Endodermal cell (in vitro differentiated cells): ENCODE results near the gene KHK. TPM values are rescaled to one million over a fixed set of nuclear protein-coding genes. Genes with fewer than 3 reads are reported as not detected.

ENCODE experiments used
- DNase-seq: peaks from one replicate; pipeline ENCODE4 v3.0.0-alpha.2; 2017
- H3K27ac ChIP-seq: 2 replicates; pipeline ENCODE4 v1.5.1; 2013; ENCODE audit warnings: mild to moderate bottlenecking, low read depth, low read length, moderate library complexity
- H3K27me3 ChIP-seq: 2 replicates; pipeline ENCODE4 v1.6.1; 2013; ENCODE audit warnings: mild to moderate bottlenecking, low read length, moderate library complexity; ENCODE audit not compliant: insufficient read depth, control insufficient read depth, poor library complexity, severe bottlenecking
- H3K36me3 ChIP-seq: 2 replicates; pipeline ENCODE4 v1.7.0; 2013; ENCODE audit warnings: mild to moderate bottlenecking, low read length, moderate library complexity; ENCODE audit not compliant: control insufficient read depth, insufficient read depth
- H3K4me1 ChIP-seq: one replicate; pipeline ENCODE4 v1.7.0; 2013; ENCODE audit warnings: low read length; ENCODE audit not compliant: control insufficient read depth, insufficient read depth
- H3K4me3 ChIP-seq: 2 replicates; pipeline ENCODE4 v1.5.1; 2013; ENCODE audit warnings: mild to moderate bottlenecking, low read length, moderate library complexity
- H3K9ac ChIP-seq: 2 replicates; pipeline ENCODE4 v1.6.1; 2013; ENCODE audit warnings: mild to moderate bottlenecking, low read length, moderate library complexity; ENCODE audit not compliant: poor library complexity, severe bottlenecking; ENCODE audit errors: extremely low read depth
- H3K9me3 ChIP-seq: 2 replicates; pipeline ENCODE4 v1.6.1; 2013; ENCODE audit warnings: mild to moderate bottlenecking, low read length, moderate library complexity; ENCODE audit not compliant: control insufficient read depth
- H3K27ac Mint-ChIP-seq: 2 replicates; pipeline ENCODE4 v1.8.0; 2020; ENCODE audit warnings: mixed read lengths
- H3K27me3 Mint-ChIP-seq: 2 replicates; pipeline ENCODE4 v1.8.0; 2021; ENCODE audit warnings: mild to moderate bottlenecking, mixed read lengths; ENCODE audit not compliant: insufficient read depth
- H3K36me3 Mint-ChIP-seq: 2 replicates; pipeline ENCODE4 v1.8.0; 2020; ENCODE audit warnings: low read depth, mixed read lengths
- H3K4me1 Mint-ChIP-seq: 2 replicates; pipeline ENCODE4 v1.8.0; 2020; ENCODE audit warnings: mixed read lengths
- H3K4me3 Mint-ChIP-seq: 2 replicates; pipeline ENCODE4 v1.8.0; 2020; ENCODE audit warnings: mild to moderate bottlenecking, moderate library complexity, mixed read lengths
- H3K9me3 Mint-ChIP-seq: 2 replicates; pipeline ENCODE4 v1.8.0; 2020; ENCODE audit warnings: mild to moderate bottlenecking, mixed read lengths
- CTCF ChIP-seq: fragments of 200-600 bp; sonication (generic); conservative IDR thresholded peaks from 2 replicates; pipeline ENCODE4 v1.5.0; 2021; ENCODE audit warnings: antibody characterized with exemption, mild to moderate bottlenecking
- WGBS, 2 experiments: methylation state at CpG; one replicate each; pipeline versions ENCODE4 v1.1.5 to v1.1.7; 2013; ENCODE audit warnings: missing lambda C conversion rate in 2 of 2, mixed read lengths in 1 of 2; ENCODE audit not compliant: insufficient coverage in 1 of 2, insufficient read length in 1 of 2; 5-methylcytosine and 5-hydroxymethylcytosine counted together
- total RNA-seq, 2 donors: library from RNA; stranded (reverse); fragmentation: NEBNext Ultra II Directional in 1 of 2; extraction: Animal tissue kit (Norgen Biotek cat#: 25700) in 1 of 2; gene quantifications; 2 replicates in 1 of 2; 3 replicates in 1 of 2; pipeline ENCODE4 v1.2.1, GENCODE V29; 2021

Gene KHK
- total RNA-seq, 2 donors from 2014 or later: 3.3 to 3.9 TPM

- Histone ChIP-seq H3K9me3 (no peaks in the 10 kb centered on the region), H3K36me3 (no peaks in the 10 kb centered on the region), H3K4me1 (no peaks in the 10 kb centered on the region), H3K9ac (no peak overlapping the region), H3K4me3 (no peak overlapping the region), H3K27ac (no peak overlapping the region), H3K27me3 (peaks cover 6% of the 10 kb centered on the region)
- WGBS, 2 experiments: 94 to 97% methylated on average over 36 to 38 of the region's 38 CpGs
- no peak overlapping the region for H3K27ac Mint-ChIP-seq
- H3K27me3 Mint-ChIP-seq: peaks cover 13% of the 10 kb centered on the region
- H3K4me1 Mint-ChIP-seq: peaks cover 14% of the 10 kb centered on the region
- no peaks in the 10 kb centered on the region for H3K9me3 Mint-ChIP-seq
- no peaks in the 10 kb centered on the region for H3K36me3 Mint-ChIP-seq
- no peak for TF ChIP-seq CTCF
- no peak overlapping the region for H3K4me3 Mint-ChIP-seq
- no peak for DNase-seq
Measured at GRCh38 chr2:27081984-27082772, 4.4 kb upstream of the KHK start.

GRCh38 chr2:27082773-27083409 is 3.7 kb upstream of the KHK start:
- H3K4me3 ChIP-seq: no peak overlapping the region
- Mint-ChIP-seq H3K27me3 (peaks cover 18% of the 10 kb centered on the region), H3K27ac (no peak overlapping the region), H3K9me3 (no peaks in the 10 kb centered on the region), H3K4me3 (no peak overlapping the region), H3K4me1 (peaks cover 14% of the 10 kb centered on the region), H3K36me3 (no peaks in the 10 kb centered on the region)
- no peaks in the 10 kb centered on the region for H3K36me3 ChIP-seq
- TF ChIP-seq CTCF: no peak
- peaks cover 13% of the 10 kb centered on the region for H3K27me3 ChIP-seq
- no peak overlapping the region for H3K9ac ChIP-seq
- 93 to 98% methylated on average over 9 to 27 of the region's 27 CpGs for WGBS, 2 experiments
- H3K9me3 ChIP-seq: no peaks in the 10 kb centered on the region
- no peak overlapping the region for H3K27ac ChIP-seq
- H3K4me1 ChIP-seq: no peaks in the 10 kb centered on the region
- DNase-seq: no peak

- H3K27me3 Mint-ChIP-seq: peaks cover 24% of the 10 kb centered on the region
- no peak for DNase-seq
- no peak overlapping the region for H3K27ac ChIP-seq
- WGBS, 2 experiments: 89 to 94% methylated on average over 17 to 20 of the region's 20 CpGs
- TF ChIP-seq CTCF: no peak
- H3K9ac ChIP-seq: no peak overlapping the region
- H3K36me3 ChIP-seq: no peaks in the 10 kb centered on the region
- no peaks in the 10 kb centered on the region for H3K9me3 ChIP-seq
- peaks cover 10% of the 10 kb centered on the region for H3K4me1 Mint-ChIP-seq
- H3K27me3 ChIP-seq: peaks cover 21% of the 10 kb centered on the region
- H3K4me1 ChIP-seq: no peaks in the 10 kb centered on the region
- H3K4me3 ChIP-seq: no peak overlapping the region
- no peaks in the 10 kb centered on the region for H3K9me3 Mint-ChIP-seq
- H3K36me3 Mint-ChIP-seq: no peaks in the 10 kb centered on the region
- no peak overlapping the region for H3K4me3 Mint-ChIP-seq
- no peak overlapping the region for H3K27ac Mint-ChIP-seq
Measured at GRCh38 chr2:27083410-27084296, 2.9 kb upstream of the KHK start.
